ENCODE results near the gene ADAMTS8.

DNA sequence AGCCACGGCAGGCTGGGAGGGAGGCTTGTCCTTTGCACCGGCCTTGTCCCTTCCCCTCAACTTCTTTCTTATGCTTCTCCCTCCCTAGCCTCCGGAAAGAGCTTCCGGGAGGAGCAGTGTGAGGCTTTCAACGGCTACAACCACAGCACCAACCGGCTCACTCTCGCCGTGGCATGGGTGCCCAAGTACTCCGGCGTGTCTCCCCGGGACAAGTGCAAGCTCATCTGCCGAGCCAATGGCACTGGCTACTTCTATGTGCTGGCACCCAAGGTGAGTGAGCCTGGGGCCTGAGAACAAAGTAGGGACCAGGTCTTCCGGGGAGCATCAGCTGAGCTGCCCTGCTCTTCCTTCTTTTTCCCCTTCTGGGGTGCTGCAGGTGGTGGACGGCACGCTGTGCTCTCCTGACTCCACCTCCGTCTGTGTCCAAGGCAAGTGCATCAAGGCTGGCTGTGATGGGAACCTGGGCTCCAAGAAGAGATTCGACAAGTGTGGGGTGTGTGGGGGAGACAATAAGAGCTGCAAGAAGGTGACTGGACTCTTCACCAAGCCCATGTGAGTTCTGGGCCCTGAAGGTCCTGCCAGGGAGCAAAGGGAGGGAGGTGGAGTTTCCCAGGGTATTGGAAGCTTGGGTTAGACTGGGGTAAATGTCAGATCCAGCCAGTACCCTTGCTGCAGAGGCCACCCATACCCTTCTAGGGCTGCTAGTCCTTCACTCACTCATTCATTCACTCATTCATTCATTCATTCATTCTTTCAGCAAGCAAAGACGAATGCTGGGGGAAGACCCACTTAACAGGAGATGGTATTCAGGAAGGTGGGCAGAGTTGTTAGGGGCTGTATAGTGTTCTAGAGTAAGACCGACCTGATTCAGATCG, 42.7 kb upstream of the ADAMTS8 start:
- TF ChIP-seq, protein P1, sequence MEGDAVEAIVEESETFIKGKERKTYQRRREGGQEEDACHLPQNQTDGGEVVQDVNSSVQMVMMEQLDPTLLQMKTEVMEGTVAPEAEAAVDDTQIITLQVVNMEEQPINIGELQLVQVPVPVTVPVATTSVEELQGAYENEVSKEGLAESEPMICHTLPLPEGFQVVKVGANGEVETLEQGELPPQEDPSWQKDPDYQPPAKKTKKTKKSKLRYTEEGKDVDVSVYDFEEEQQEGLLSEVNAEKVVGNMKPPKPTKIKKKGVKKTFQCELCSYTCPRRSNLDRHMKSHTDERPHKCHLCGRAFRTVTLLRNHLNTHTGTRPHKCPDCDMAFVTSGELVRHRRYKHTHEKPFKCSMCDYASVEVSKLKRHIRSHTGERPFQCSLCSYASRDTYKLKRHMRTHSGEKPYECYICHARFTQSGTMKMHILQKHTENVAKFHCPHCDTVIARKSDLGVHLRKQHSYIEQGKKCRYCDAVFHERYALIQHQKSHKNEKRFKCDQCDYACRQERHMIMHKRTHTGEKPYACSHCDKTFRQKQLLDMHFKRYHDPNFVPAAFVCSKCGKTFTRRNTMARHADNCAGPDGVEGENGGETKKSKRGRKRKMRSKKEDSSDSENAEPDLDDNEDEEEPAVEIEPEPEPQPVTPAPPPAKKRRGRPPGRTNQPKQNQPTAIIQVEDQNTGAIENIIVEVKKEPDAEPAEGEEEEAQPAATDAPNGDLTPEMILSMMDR (conservative IDR thresholded peaks at IDR 0.05): no peak
- TF ChIP-seq ZFX (IDR thresholded peaks at IDR 0.05): no peak
